OCI-LY3 (cell line): ENCODE measurements around the gene OGT.

Experiments used
- CTCF ChIP-seq: fragments of 200-600, 300-600 bp; sonication (generic); IDR thresholded peaks from 2 replicates; pipeline ENCODE4 v1.5.1; 2014; ENCODE audit warnings: antibody characterized with exemption, low read length, low read depth
- EZH2phosphoT487 ChIP-seq: fragments of 200-600 bp; shearing (Covaris generic); IDR thresholded peaks from 2 replicates; pipeline ENCODE4 v1.6.1; 2018; ENCODE audit warnings: antibody characterized with exemption, mixed run types, low read depth

DNA sequence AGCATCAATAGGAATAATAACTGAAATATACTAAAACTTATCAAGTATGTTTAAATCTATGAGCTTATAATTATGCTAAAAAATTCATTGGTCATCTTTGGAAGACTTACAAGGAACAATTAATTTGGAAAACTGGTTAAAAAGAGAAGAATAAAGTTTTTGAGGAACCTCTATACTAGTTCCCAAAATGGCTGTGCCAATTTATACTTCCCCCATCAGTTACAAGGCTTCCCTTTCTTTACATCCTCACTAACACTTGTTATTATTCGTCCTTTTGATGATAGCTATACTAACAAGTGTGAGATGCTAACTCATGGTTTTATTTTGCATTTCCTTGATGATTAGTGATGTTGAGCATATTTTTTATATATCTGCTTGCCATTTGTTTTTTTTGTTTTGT is 17.1 kb downstream of the OGT start:
- TF ChIP-seq CTCF = no peak
- TF ChIP-seq EZH2phosphoT487 = no peak
